Right lobe of liver (tissue), 4 donors: ENCODE data around the gene INO80E.

Source experiments
- CTCF ChIP-seq, 4 donors: fragments of 200-600 bp in 3 of 4; fragments of 450-650 bp in 1 of 4; IDR thresholded peaks; one replicate each; pipeline versions ENCODE4 v1.5.1 to v1.8.0; 2016 to 2022; ENCODE audit warnings: antibody characterized with exemption in 4 of 4, mild to moderate bottlenecking in 2 of 4
- POLR2A ChIP-seq: fragments of 450-650 bp; IDR thresholded peaks from one replicate; pipeline ENCODE4 v1.6.1; 2017; ENCODE audit warnings: antibody characterized with exemption, mild to moderate bottlenecking
- donor health status: DM: no; HTN: no; CAD: no.
- donor health status: DM: no; HTN: no; CAD: no.
- donor health status: DM: no; HTN: yes; CAD: no.

GRCh38 chr16:29971304-29971703, 24.7 kb upstream of the INO80E start:
- TF ChIP-seq CTCF (IDR thresholded peaks at IDR 0.05) (no peak), POLR2A (no peak)
